Mucosa of descending colon (tissue), 3 donors: ENCODE results near the gene CHAC1. TPM values are rescaled to one million over a fixed set of nuclear protein-coding genes. Genes with fewer than 3 reads are reported as not detected.

Experiments
- ATAC-seq: fragments of 200-7000 bp; cut with Tn5 transposase; one replicate; pipeline ENCODE4 v1.9.1; 2020; ENCODE audit warnings: mild to moderate bottlenecking, moderate library complexity
- DNase-seq, 3 donors: peaks; one replicate each; pipeline ENCODE4 v3.0.0-alpha.2; 2020
- H3K36me3 ChIP-seq: fragments of 200-600 bp; one replicate; pipeline ENCODE4 v1.8.0; 2021; ENCODE audit warnings: low read depth, mild to moderate bottlenecking
- H3K4me1 ChIP-seq: fragments of 200-600 bp; one replicate; pipeline ENCODE4 v1.8.0; 2021; ENCODE audit warnings: low read depth, mild to moderate bottlenecking
- H3K4me3 ChIP-seq: fragments of 200-600 bp; one replicate; pipeline ENCODE4 v1.8.0; 2021; ENCODE audit warnings: mild to moderate bottlenecking
- H3K9me3 ChIP-seq: fragments of 200-600 bp; one replicate; pipeline ENCODE4 v1.8.0; 2021; ENCODE audit warnings: mild to moderate bottlenecking
- CTCF ChIP-seq: fragments of 200-600 bp; IDR thresholded peaks from one replicate; pipeline ENCODE4 v1.8.0; 2022; ENCODE audit warnings: antibody characterized with exemption, mild to moderate bottlenecking
- intact Hi-C, 2 donors: fragments of 100-400 bp; cut with DNase I in 1 of 2; cut with micrococcal nuclease in 1 of 2; formaldehyde crosslinking; loops; one replicate each; pipeline versions ENCODE4 v1.11.0 to v1.11.1; 2022; cut with DNase I, micrococcal nuclease
- total RNA-seq, 3 donors: library from RNA; stranded (reverse); fragmentation: NEBNext Ultra II Directional in 2 of 3; extraction: Animal tissue kit (Norgen Biotek cat#: 25700) in 2 of 3; gene quantifications; one replicate each; pipeline versions ENCODE4 v1.2.1 to v1.2.4, GENCODE V29; 2021 to 2023
- donor health status: DM: no; HTN: no; CAD: no; lungs with moderate emphysema.
- donor health status: DM: no; HTN: no; CAD: no.
- donor health status: DM: no; HTN: yes; CAD: no.

The CHAC1 gene
- total RNA-seq, 3 donors from 2014 or later = 0.69 to 3.1 (median 2.6) TPM

DNA sequence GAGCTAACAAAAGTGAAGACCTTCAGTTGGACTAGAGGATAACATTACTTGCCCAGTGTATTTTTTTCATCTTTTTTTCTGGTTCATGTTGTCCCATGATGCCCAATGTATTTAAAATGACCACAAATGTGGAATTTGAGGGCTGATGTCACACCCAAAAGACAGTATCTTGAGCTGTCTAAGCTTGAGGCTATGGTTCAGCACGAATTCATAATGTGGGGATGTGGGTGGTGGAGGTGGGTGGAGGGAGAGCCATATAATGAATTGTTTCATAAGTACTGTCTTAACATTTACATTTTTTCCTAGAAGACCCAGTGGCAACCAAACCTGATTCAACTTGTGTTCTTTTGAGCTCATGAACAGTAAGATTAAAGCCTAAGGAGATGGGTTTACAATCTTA is 37.5 kb downstream of the CHAC1 start:
- no peaks in the 10 kb centered on the region for H3K4me1 ChIP-seq
- no peak for ATAC-seq
- no peak overlapping the region for H3K4me3 ChIP-seq

GRCh38 chr15:40991355-40991754 is 38.1 kb downstream of the CHAC1 start:
- DNase-seq (no peak), ATAC-seq (no peak)
- H3K9me3 ChIP-seq = no peaks in the 10 kb centered on the region
- H3K4me3 ChIP-seq = no peak overlapping the region
- no peaks in the 10 kb centered on the region for H3K36me3 ChIP-seq
- no peak for TF ChIP-seq CTCF
- no peaks in the 10 kb centered on the region for H3K4me1 ChIP-seq
- intact Hi-C loops = no loop called here

More for the DNA sequence above, 37.5 kb downstream of the CHAC1 start:
- no peak for TF ChIP-seq CTCF
- DNase-seq = no peak
- Histone ChIP-seq H3K36me3 (no peaks in the 10 kb centered on the region), H3K9me3 (no peaks in the 10 kb centered on the region)
- intact Hi-C loops = no loop called here

- Histone ChIP-seq H3K36me3 (no peaks in the 10 kb centered on the region), H3K4me3 (no peak overlapping the region), H3K4me1 (no peaks in the 10 kb centered on the region), H3K9me3 (no peaks in the 10 kb centered on the region)
- TF ChIP-seq CTCF = no peak
- ATAC-seq (no peak), DNase-seq (no peak)
- intact Hi-C loops = no loop called here
These were observed 39.0 kb downstream of the CHAC1 start for GRCh38 chr15:40992241-40992741.

DNA sequence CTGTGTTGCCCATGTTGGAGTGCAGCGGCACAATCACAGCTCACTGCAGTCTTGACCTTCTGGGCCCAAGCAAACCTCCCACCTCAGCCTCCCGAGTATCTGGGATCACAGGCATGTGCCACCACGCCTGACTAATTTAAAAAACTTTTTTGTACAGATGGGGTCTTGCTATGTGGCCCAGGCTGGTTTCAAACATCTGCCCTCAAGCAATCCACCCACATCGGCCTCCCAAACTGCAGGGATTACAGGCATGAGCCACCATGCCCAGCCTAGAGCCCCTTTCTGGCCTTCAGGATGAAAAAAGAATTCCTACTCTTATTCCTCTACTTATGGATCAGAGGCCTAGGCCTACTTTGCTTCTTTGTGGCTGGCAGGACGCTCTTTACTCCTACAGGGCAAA is 39.6 kb downstream of the CHAC1 start:
- no peak for ATAC-seq
- no peak for TF ChIP-seq CTCF
- no peaks in the 10 kb centered on the region for H3K36me3 ChIP-seq

DNA sequence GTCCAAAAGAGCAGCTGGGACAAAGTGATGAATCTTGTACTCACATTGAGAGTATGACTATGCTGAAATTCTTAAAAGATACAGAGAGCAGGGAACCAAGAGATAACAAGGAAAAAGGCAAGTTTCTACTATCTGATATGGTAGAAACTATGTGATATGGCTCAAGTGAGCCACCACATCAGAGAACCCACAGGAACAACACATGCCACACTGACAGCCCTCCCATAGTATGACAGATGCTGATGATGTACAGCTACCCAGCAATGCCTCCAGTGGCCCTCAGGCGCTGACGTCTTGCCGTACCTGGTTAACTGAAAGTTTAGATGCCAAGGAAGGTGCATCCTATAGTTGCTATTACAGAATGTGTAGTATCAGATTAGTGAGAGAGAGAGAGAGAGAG is 42.4 kb downstream of the CHAC1 start:
- no peak for DNase-seq
- TF ChIP-seq CTCF = no peak

More for the DNA sequence above, 39.6 kb downstream of the CHAC1 start:
- no peak overlapping the region for H3K4me3 ChIP-seq
- intact Hi-C loops = no loop called here
- H3K9me3 ChIP-seq = no peaks in the 10 kb centered on the region
- no peaks in the 10 kb centered on the region for H3K4me1 ChIP-seq
- no peak for DNase-seq

GRCh38 chr15:40999190-40999589 is 45.9 kb downstream of the CHAC1 start:
- Histone ChIP-seq H3K4me1 (peaks cover 15% of the 10 kb centered on the region), H3K36me3 (no peaks in the 10 kb centered on the region), H3K9me3 (no peaks in the 10 kb centered on the region), H3K4me3 (no peak overlapping the region)
- intact Hi-C loops = no loop called here
- no peak for TF ChIP-seq CTCF
- no peak for DNase-seq
- ATAC-seq = no peak

More for the DNA sequence above, 42.4 kb downstream of the CHAC1 start:
- no peak overlapping the region for H3K4me3 ChIP-seq
- ATAC-seq = no peak
- no peaks in the 10 kb centered on the region for H3K9me3 ChIP-seq
- no peaks in the 10 kb centered on the region for H3K36me3 ChIP-seq
- H3K4me1 ChIP-seq = no peaks in the 10 kb centered on the region
- intact Hi-C loops = no loop called here
